ENCODE data around the gene MYMK. TPM values are rescaled to one million over a fixed set of nuclear protein-coding genes. Genes with fewer than 3 reads are reported as not detected.

Gene MYMK
- total RNA-seq, 4 donors from 2014 or later, result not detected

DNA sequence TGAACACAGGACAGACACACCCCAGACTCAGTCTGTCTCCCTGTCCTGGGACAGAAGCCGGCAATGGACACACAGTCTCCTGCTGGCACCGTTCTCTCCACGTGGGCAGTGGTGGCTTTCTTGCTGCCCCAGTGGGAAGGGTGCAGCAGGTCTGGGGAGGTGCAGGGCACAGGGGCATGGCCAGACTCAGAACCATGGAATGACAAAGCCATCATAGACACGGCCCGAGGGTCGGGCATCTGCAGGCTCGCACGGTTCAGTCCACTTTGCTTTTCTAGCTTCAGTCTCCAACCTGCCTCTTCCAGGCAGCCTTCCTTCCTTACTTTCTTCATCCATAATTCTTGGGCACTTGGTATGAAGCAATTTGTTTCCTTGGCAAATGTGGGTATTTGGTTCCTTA is 16.7 kb downstream of the MYMK start:
- Histone ChIP-seq H3K9me3 (no peaks in the 10 kb centered on the region), H3K27me3 (peaks cover 12 to 22% (median 13%) of the 10 kb centered on the region in 3 donors), H3K36me3 (no peaks in the 10 kb centered on the region), H3K4me1 (no peaks in the 10 kb centered on the region), H3K4me3 (no peak overlapping the region), H3K27ac (no peak overlapping the region)
- ATAC-seq (no peak), DNase-seq (no peak)
- intact Hi-C loops (cut with DNase I; ENCODE audit: low total_unique reads), result no loop called here
- TF ChIP-seq POLR2A (IDR thresholded peaks at IDR 0.05), result no peak
- TF ChIP-seq, protein P1, sequence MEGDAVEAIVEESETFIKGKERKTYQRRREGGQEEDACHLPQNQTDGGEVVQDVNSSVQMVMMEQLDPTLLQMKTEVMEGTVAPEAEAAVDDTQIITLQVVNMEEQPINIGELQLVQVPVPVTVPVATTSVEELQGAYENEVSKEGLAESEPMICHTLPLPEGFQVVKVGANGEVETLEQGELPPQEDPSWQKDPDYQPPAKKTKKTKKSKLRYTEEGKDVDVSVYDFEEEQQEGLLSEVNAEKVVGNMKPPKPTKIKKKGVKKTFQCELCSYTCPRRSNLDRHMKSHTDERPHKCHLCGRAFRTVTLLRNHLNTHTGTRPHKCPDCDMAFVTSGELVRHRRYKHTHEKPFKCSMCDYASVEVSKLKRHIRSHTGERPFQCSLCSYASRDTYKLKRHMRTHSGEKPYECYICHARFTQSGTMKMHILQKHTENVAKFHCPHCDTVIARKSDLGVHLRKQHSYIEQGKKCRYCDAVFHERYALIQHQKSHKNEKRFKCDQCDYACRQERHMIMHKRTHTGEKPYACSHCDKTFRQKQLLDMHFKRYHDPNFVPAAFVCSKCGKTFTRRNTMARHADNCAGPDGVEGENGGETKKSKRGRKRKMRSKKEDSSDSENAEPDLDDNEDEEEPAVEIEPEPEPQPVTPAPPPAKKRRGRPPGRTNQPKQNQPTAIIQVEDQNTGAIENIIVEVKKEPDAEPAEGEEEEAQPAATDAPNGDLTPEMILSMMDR (IDR thresholded peaks at IDR 0.05 in 4 of 5, conservative IDR thresholded peaks at IDR 0.05 in 1 of 5), result no peak
- in situ Hi-C loops (cut with MboI; ENCODE audit: low sequenced_read_pairs in 4 of 4), result no loop called here

DNA sequence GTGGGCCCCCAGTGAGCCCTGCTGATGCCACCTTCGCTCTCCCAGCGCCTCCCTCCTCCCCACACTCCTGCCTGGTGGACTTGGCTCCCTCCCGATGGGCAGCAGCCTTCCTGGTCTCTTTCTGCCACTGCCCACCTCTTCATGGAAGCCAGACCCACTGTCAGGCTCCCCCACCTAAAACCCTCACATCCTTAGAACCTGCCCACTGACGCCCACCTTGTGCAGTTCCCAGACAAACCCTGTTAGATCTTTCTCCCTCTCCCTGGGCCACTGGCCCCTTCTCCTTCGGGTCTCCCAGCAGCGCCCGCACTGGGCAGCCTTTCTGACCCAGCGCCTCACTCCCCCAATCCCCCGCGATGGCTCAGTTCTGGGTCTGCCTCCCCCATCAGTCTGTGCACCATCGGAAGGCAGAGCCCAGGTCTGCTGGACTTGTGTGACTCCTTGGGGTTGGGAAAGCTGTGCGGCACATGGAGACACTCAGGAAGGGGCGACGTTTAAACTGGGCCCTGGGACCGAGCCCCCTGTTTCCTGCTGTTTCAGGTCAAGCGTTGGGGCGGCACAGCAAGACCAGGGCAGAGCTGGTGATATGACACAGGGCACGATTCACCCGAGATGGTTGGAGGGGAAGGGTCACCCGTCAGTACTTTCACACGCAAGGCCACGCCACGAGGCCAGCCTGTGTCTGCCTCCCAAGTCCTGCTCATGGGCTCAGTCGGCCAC is 17.4 kb downstream of the MYMK start:
- no peak for DNase-seq

DNA sequence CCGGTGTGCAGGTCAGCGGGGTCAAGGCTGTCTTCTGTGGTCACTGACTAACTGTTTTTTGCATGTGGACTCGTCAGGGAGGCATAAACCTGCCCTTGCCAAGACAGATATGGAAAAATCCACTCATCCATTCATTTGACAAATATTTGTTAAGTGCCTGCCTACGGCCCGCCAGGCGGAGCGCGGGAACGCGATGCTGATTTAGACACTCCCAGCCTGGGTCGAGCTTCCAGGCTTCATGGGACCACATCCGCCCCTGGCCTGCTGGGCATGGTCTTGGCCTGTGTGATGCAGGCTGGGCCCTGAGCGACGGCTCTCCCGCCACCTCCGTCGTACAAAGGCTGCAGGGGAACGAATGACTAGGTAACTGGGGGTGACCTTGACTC is 18.1 kb downstream of the MYMK start:
- H3K27me3 ChIP-seq, result peaks cover 12 to 22% (median 13%) of the 10 kb centered on the region in 3 donors
- intact Hi-C loops (cut with DNase I; ENCODE audit: low total_unique reads) (no loop called here), in situ Hi-C loops (cut with MboI; ENCODE audit: low sequenced_read_pairs in 4 of 4) (no loop called here)
- no peaks in the 10 kb centered on the region for H3K4me1 ChIP-seq
- DNase-seq (peak in 1 of 2 donors; percentile 45), ATAC-seq (peak; percentile 37 to 60)
- H3K27ac ChIP-seq, result no peak overlapping the region
- peaks cover 0 to 6% (median 3%) of the 10 kb centered on the region in 3 donors for H3K9me3 ChIP-seq
- no peaks in the 10 kb centered on the region for H3K36me3 ChIP-seq
- H3K4me3 ChIP-seq, result no peak overlapping the region
- TF ChIP-seq, protein P1 (IDR thresholded peaks at IDR 0.05 in 4 of 5, conservative IDR thresholded peaks at IDR 0.05 in 1 of 5), result no peak
- no peak for TF ChIP-seq POLR2A (IDR thresholded peaks at IDR 0.05)

More for the DNA sequence above, 17.4 kb downstream of the MYMK start:
- peaks cover 12 to 22% (median 13%) of the 10 kb centered on the region in 3 donors for H3K27me3 ChIP-seq
- H3K27ac ChIP-seq, result no peak overlapping the region
- no peaks in the 10 kb centered on the region for H3K4me1 ChIP-seq
- peaks cover 0 to under 1% (median 0%) of the 10 kb centered on the region in 3 donors for H3K9me3 ChIP-seq
- in situ Hi-C loops (cut with MboI; ENCODE audit: low sequenced_read_pairs in 4 of 4) (no loop called here), intact Hi-C loops (cut with DNase I; ENCODE audit: low total_unique reads) (no loop called here)
- ATAC-seq, result no peak
- H3K4me3 ChIP-seq, result no peak overlapping the region
- no peak for TF ChIP-seq POLR2A (IDR thresholded peaks at IDR 0.05)
- TF ChIP-seq, protein P1 (IDR thresholded peaks at IDR 0.05 in 4 of 5, conservative IDR thresholded peaks at IDR 0.05 in 1 of 5), result no peak
- no peaks in the 10 kb centered on the region for H3K36me3 ChIP-seq

DNA sequence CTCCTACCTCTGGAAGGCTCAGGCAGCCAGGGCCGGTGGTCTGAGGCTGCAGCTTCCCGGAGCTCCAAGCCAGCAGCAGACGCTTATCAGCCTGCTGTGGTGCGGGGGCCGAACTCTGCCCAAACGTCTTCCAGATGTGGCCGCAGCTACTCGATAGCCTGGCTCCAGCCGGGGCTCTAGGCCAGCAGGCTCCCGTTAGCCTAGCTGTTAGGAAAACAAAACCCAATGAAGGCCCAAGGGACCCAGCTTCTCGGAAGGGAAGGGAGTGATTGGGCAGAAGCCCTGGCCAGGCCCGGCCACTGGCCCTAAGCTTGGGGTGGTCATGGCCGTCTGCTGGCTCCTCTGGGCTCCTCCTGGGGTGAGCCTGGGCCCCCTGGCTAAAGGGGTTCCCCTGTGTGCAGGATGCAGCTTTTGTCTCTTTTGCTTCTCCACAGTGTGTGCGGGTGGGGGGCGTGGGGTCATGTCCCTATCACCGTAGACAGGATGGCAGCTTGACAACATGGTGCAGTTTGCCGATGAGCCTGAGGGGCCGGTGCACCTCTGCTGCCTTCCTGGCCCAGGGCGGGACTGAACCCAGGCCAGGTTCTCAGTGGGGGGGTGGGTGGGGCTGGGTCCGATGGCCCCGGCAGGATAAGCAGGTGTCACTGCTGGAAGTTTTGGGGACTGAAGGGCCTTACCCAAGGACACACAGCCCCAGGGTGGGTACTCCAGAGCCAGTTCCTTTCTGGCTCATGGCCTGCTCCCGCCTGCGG is 18.7 kb downstream of the MYMK start:
- peaks cover 0 to 6% (median 3%) of the 10 kb centered on the region in 3 donors for H3K9me3 ChIP-seq
- in situ Hi-C loops (cut with MboI; ENCODE audit: low sequenced_read_pairs in 4 of 4) (no loop called here), intact Hi-C loops (cut with DNase I; ENCODE audit: low total_unique reads) (no loop called here)
- no peak overlapping the region for H3K4me3 ChIP-seq
- TF ChIP-seq, protein P1 (IDR thresholded peaks at IDR 0.05 in 4 of 5, conservative IDR thresholded peaks at IDR 0.05 in 1 of 5), result no peak
- no peak for TF ChIP-seq POLR2A (IDR thresholded peaks at IDR 0.05)
- peak overlapping the region in 2 of 4 donors; percentile 18 to 54 for H3K27ac ChIP-seq
- H3K36me3 ChIP-seq, result no peaks in the 10 kb centered on the region
- ATAC-seq, result peak in 1 of 2 donors; percentile 53
- no peaks in the 10 kb centered on the region for H3K4me1 ChIP-seq
- peaks cover 10 to 20% (median 13%) of the 10 kb centered on the region in 3 donors for H3K27me3 ChIP-seq
- peak in 1 of 2 donors; percentile 52 for DNase-seq
